OCI-LY7 (cell line): ENCODE measurements around the gene PARD3. TPM values are rescaled to one million over a fixed set of nuclear protein-coding genes. Genes with fewer than 3 reads are reported as not detected.

Experiments used
- BruUV-seq: library from RNA; stranded (reverse); fragments of 400-500 nt; replicated peaks from 2 replicates; lab custom pipeline; 2021; lab: Mats Ljungman, UMichigan
- CTCF ChIA-PET: fragments of 300-600 bp; sonication (Branson Sonifier 250); formaldehyde crosslinking; loops from one replicate; lab custom pipeline; 2022; ENCODE audit warnings: antibody characterized with exemption; ENCODE audit not compliant: unreplicated experiment; lab: Charles Lee
- POLR2A ChIA-PET: fragments of 300-600 bp; sonication (Branson Sonifier 250); formaldehyde crosslinking; loops from one replicate; lab custom pipeline; 2022; ENCODE audit warnings: antibody characterized with exemption; lab: Charles Lee
- DNase-seq: peaks from one replicate; pipeline ENCODE4 v3.0.0-alpha.2; 2015; ENCODE audit warnings: low spot score
- H2AFZ ChIP-seq: fragments of 200-600 bp; sonication (generic), shearing (Covaris generic); 2 replicates; pipeline ENCODE4 v1.6.1; 2014; ENCODE audit warnings: mild to moderate bottlenecking, antibody characterized with exemption, low read length, moderate library complexity
- H3K27ac ChIP-seq: fragments of 200-600 bp; sonication (generic); 2 replicates; pipeline ENCODE4 v1.5.1; 2014; ENCODE audit warnings: mixed run types, low read depth, mild to moderate bottlenecking, moderate library complexity, low read length, inconsistent platforms; ENCODE audit not compliant: poor library complexity, severe bottlenecking
- H3K36me3 ChIP-seq: fragments of 200-600 bp; sonication (generic); 2 replicates; pipeline ENCODE4 v1.6.1; 2014; ENCODE audit warnings: mild to moderate bottlenecking, antibody characterized with exemption, low read length, moderate library complexity, mixed read lengths; ENCODE audit not compliant: insufficient read depth
- H3K4me1 ChIP-seq: fragments of 200-600 bp; sonication (generic); 2 replicates; pipeline ENCODE4 v1.5.1; 2014; ENCODE audit warnings: mild to moderate bottlenecking, low read length; ENCODE audit not compliant: insufficient read depth, poor library complexity, severe bottlenecking
- H3K4me2 ChIP-seq: fragments of 200-600 bp; sonication (generic); 2 replicates; pipeline ENCODE4 v1.6.1; 2014; ENCODE audit warnings: mild to moderate bottlenecking, low read length
- H3K4me3 ChIP-seq: fragments of 200-600 bp; sonication (generic); 2 replicates; pipeline ENCODE4 v1.5.1; 2014; ENCODE audit warnings: mild to moderate bottlenecking, low read depth, low read length; ENCODE audit not compliant: poor library complexity, severe bottlenecking
- H3K79me2 ChIP-seq: fragments of 200-600 bp; sonication (generic); 2 replicates; pipeline ENCODE4 v1.6.1; 2016; ENCODE audit warnings: low read depth, mild to moderate bottlenecking, low read length, moderate library complexity, mixed read lengths; ENCODE audit not compliant: insufficient read depth
- H3K9me2 ChIP-seq: fragments of 200-600 bp; sonication (generic); 2 replicates; pipeline ENCODE4 v1.6.1; 2016; ENCODE audit warnings: mild to moderate bottlenecking, low read length, mixed read lengths; ENCODE audit not compliant: insufficient read depth
- H3K9me3 ChIP-seq: fragments of 200-600 bp; sonication (generic); 2 replicates; pipeline ENCODE4 v1.6.1; 2014; ENCODE audit warnings: mild to moderate bottlenecking, mixed run types, low read length, mixed read lengths
- H4K20me1 ChIP-seq: fragments of 200-600 bp; sonication (generic); 2 replicates; pipeline ENCODE4 v1.6.1; 2014; ENCODE audit warnings: mild to moderate bottlenecking, antibody characterized with exemption, low read length, moderate library complexity, mixed read lengths; ENCODE audit not compliant: insufficient read depth
- EZH2phosphoT487 ChIP-seq: fragments of 200-600 bp; sonication (generic); IDR thresholded peaks from 2 replicates; pipeline ENCODE4 v1.6.1; 2018; ENCODE audit warnings: low read depth, borderline replicate concordance, mild to moderate bottlenecking, mixed run types, antibody characterized with exemption, low read length, moderate library complexity, mixed read lengths
- intact Hi-C: fragments of 100-400 bp; cut with micrococcal nuclease; formaldehyde crosslinking; loops from one replicate; pipeline ENCODE4 v1.10.0; 2022; ENCODE audit not compliant: unreplicated experiment
- total RNA-seq, 2 experiments: library from RNA; depleted of rRNA in 1 of 2; stranded (reverse); fragments of >200 nt in 1 of 2; shearing (Covaris generic) in 1 of 2; gene quantifications; 2 replicates each; pipeline ENCODE4 v1.2.3, GENCODE V29; 2014 to 2022
- TF ChIP-seq, protein P1 (sequence below): fragments of 200-600 bp; sonication (generic); conservative IDR thresholded peaks from 2 replicates; pipeline ENCODE4 v1.5.1; 2014; ENCODE audit warnings: mild to moderate bottlenecking, antibody characterized with exemption, low read length, moderate library complexity, mixed read lengths

PARD3 gene
- total RNA-seq, 2 experiments from 2014 or later, result not detected

DNA sequence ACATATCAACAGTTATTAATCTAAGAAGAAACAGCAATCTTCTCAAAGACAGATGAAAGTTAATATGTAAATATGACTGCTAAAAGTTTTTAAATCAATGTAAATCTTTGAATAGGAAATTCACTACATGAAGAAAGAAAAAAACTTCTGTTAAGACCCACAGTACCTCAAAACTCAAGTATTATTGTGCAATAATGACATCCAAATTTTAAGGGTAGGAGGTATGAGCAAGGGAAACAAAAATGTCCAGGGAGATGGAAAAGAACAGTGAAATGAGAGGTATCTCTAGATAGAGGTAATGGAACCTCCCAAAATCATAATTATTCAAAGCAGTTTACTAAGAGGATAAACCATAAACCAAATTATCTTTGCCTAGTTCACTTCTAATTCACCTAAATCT lies 436.8 kb downstream of the PARD3 start:
- Histone ChIP-seq H3K4me2 (no peak overlapping the region), H3K79me2 (no peaks in the 10 kb centered on the region), H3K36me3 (no peaks in the 10 kb centered on the region), H3K27ac (no peak overlapping the region), H3K4me3 (no peak overlapping the region), H3K9me2 (no peaks in the 10 kb centered on the region), H3K4me1 (no peaks in the 10 kb centered on the region), H4K20me1 (no peaks in the 10 kb centered on the region), H2AFZ (no peak overlapping the region), H3K9me3 (no peaks in the 10 kb centered on the region)
- ChIA-PET CTCF (no interaction called here), POLR2A (no interaction called here)
- intact Hi-C loops, result no loop called here
- no TSS peak for BruUV-seq
- DNase-seq, result no peak
- TF ChIP-seq, protein P1, sequence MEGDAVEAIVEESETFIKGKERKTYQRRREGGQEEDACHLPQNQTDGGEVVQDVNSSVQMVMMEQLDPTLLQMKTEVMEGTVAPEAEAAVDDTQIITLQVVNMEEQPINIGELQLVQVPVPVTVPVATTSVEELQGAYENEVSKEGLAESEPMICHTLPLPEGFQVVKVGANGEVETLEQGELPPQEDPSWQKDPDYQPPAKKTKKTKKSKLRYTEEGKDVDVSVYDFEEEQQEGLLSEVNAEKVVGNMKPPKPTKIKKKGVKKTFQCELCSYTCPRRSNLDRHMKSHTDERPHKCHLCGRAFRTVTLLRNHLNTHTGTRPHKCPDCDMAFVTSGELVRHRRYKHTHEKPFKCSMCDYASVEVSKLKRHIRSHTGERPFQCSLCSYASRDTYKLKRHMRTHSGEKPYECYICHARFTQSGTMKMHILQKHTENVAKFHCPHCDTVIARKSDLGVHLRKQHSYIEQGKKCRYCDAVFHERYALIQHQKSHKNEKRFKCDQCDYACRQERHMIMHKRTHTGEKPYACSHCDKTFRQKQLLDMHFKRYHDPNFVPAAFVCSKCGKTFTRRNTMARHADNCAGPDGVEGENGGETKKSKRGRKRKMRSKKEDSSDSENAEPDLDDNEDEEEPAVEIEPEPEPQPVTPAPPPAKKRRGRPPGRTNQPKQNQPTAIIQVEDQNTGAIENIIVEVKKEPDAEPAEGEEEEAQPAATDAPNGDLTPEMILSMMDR, result no peak
- no peak for TF ChIP-seq EZH2phosphoT487

DNA sequence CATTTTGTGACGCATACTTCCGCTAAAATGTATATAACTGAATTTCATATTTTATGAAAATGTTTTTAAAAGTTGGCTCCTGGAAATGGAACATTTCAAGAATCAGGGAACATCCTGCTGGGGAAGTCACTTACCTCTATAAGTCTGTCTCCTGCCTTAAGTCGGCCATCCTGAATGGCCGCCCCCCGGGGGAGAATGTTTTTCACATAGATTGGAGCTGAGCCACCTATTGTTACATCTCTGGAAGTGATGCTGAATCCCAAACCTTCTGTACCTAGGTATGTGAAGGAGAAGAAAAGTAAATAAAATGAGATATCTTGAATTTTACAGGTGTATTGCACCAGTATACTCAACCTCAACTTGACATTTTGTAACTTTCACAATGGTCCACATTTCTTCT lies 437.3 kb downstream of the PARD3 start:
- no peaks in the 10 kb centered on the region for H3K9me3 ChIP-seq
- intact Hi-C loops, result no loop called here
- H3K79me2 ChIP-seq, result no peaks in the 10 kb centered on the region
- no peak overlapping the region for H2AFZ ChIP-seq
- POLR2A ChIA-PET, result no interaction called here
- no peak for DNase-seq
- no TSS peak for BruUV-seq
- H3K4me3 ChIP-seq, result no peak overlapping the region
- H3K36me3 ChIP-seq, result no peaks in the 10 kb centered on the region
- no peaks in the 10 kb centered on the region for H4K20me1 ChIP-seq
- H3K27ac ChIP-seq, result no peak overlapping the region
- CTCF ChIA-PET, result no interaction called here
- H3K4me1 ChIP-seq, result no peaks in the 10 kb centered on the region
- H3K4me2 ChIP-seq, result no peak overlapping the region
- no peaks in the 10 kb centered on the region for H3K9me2 ChIP-seq
- TF ChIP-seq, protein P1, result no peak
- TF ChIP-seq EZH2phosphoT487, result no peak

DNA sequence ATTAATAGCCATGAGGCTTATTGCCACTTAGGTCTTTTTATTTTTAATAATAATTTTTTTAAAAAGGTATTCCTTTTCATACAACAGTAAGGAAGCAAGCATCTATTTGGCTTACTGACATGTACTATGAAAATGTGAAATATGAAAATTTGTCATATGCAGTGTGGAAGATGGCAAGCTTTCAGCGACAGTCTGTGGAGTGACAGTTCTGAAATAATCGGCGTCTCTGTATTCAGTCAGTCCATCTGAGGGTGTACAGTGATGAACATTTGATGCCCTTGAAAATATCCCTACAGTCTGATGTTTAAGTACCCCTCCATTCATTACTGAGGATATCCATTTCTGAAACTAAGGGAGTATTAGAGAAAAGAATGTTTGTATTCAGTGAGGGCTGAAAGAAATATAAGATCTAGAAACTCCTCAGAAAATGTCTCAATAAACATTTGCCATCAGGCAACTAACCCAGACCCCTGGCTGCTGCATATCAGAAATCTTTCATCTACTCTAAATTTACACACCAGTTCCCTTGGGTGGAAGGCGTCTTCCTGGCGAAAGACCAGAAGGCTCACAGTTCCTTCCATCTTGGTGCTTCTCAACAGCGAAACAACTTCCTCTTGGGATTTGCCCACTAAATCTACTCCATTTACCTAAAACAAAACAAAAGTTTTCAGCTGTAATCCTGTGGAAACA lies 440.6 kb downstream of the PARD3 start:
- no peaks in the 10 kb centered on the region for H3K79me2 ChIP-seq
- no peak for DNase-seq
- H3K4me3 ChIP-seq, result no peak overlapping the region
- H2AFZ ChIP-seq, result no peak overlapping the region
- POLR2A ChIA-PET, result no interaction called here
- no peak overlapping the region for H3K4me2 ChIP-seq
- no peaks in the 10 kb centered on the region for H3K36me3 ChIP-seq
- CTCF ChIA-PET, result no interaction called here
- intact Hi-C loops, result no loop called here
- no peak for TF ChIP-seq EZH2phosphoT487
- TF ChIP-seq, protein P1, result no peak
- H4K20me1 ChIP-seq, result no peaks in the 10 kb centered on the region
- no peak overlapping the region for H3K27ac ChIP-seq
- no TSS peak for BruUV-seq
- H3K9me3 ChIP-seq, result no peaks in the 10 kb centered on the region
- H3K4me1 ChIP-seq, result no peaks in the 10 kb centered on the region
- no peaks in the 10 kb centered on the region for H3K9me2 ChIP-seq
